Esophagus squamous epithelium (tissue), 4 donors: ENCODE results near the gene KIRREL2.

Experiments used
- CTCF ChIP-seq, 6 experiments: fragments of 450-650 bp in 4 of 6; fragments of 200-600 bp in 2 of 6; sonication (generic) in 2 of 6; IDR thresholded peaks; one replicate each; pipeline ENCODE4 v1.5.1; 2016 to 2019; ENCODE audit warnings: antibody characterized with exemption in 6 of 6, mild to moderate bottlenecking in 4 of 6, moderate library complexity in 4 of 6
- POLR2A ChIP-seq, 4 donors: fragments of 450-650 bp; IDR thresholded peaks; one replicate each; pipeline ENCODE4 v1.6.1; 2017; ENCODE audit warnings: antibody characterized with exemption in 4 of 4, mild to moderate bottlenecking in 4 of 4, moderate library complexity in 3 of 4

- no peak for TF ChIP-seq CTCF (IDR thresholded peaks at IDR 0.05)
- TF ChIP-seq POLR2A (IDR thresholded peaks at IDR 0.05): no peak
These were observed 27.9 kb upstream of the KIRREL2 start for GRCh38 chr19:35828692-35829301.
